A673 (cell line): ENCODE results near the gene IL24. TPM values are rescaled to one million over a fixed set of nuclear protein-coding genes. Genes with fewer than 3 reads are reported as not detected.

Experiments used
- BruUV-seq: library from RNA; stranded (reverse); fragments of 400-500 nt; replicated peaks from 2 replicates; lab custom pipeline; 2021; lab: Mats Ljungman, UMichigan
- CTCF ChIA-PET: fragments of 300-600 bp; sonication (Branson Sonifier 250); formaldehyde crosslinking; loops from one replicate; lab custom pipeline; 2022; ENCODE audit warnings: antibody characterized with exemption; lab: Charles Lee
- POLR2A ChIA-PET: fragments of 300-600 bp; sonication (Branson Sonifier 250); formaldehyde crosslinking; loops from one replicate; lab custom pipeline; 2022; ENCODE audit warnings: antibody characterized with exemption; ENCODE audit not compliant: low non-redundant PET; lab: Charles Lee
- DNase-seq: peaks from one replicate; pipeline ENCODE4 v3.0.0-alpha.2; 2015; ENCODE audit warnings: low spot score
- H3K27ac ChIP-seq: fragments of 200-600 bp; sonication (generic); 2 replicates; pipeline ENCODE4 v1.5.1; 2016; ENCODE audit warnings: mixed run types, low read depth, mild to moderate bottlenecking, mixed read lengths, antibody characterized with exemption, low read length; ENCODE audit not compliant: poor library complexity, severe bottlenecking
- H3K27me3 ChIP-seq: fragments of 200-600 bp; sonication (generic); replicated peaks from 2 replicates; pipeline ENCODE4 v1.6.1; 2017; ENCODE audit warnings: mixed run types, low read depth, mild to moderate bottlenecking, mixed read lengths, antibody characterized with exemption, low read length; ENCODE audit not compliant: insufficient read depth, poor library complexity
- H3K36me3 ChIP-seq: fragments of 200-600 bp; sonication (generic); 2 replicates; pipeline ENCODE4 v1.6.1; 2016; ENCODE audit warnings: mixed run types, mild to moderate bottlenecking, mixed read lengths, antibody characterized with exemption, low read length; ENCODE audit not compliant: insufficient read depth, poor library complexity, severe bottlenecking
- H3K4me1 ChIP-seq: fragments of 200-600 bp; sonication (generic); 2 replicates; pipeline ENCODE4 v1.6.1; 2017; ENCODE audit warnings: mixed run types, mild to moderate bottlenecking, mixed read lengths, antibody characterized with exemption, low read length; ENCODE audit not compliant: insufficient read depth, poor library complexity, severe bottlenecking
- H3K4me3 ChIP-seq: fragments of 200-600 bp; sonication (generic); 2 replicates; pipeline ENCODE4 v1.5.1; 2016; ENCODE audit warnings: low read depth, mixed run types, mild to moderate bottlenecking, mixed read lengths, low read length; ENCODE audit not compliant: poor library complexity, severe bottlenecking
- H3K9me3 ChIP-seq: fragments of 200-600 bp; sonication (generic); 2 replicates; pipeline ENCODE4 v1.6.1; 2016; ENCODE audit warnings: mixed run types, low read depth, mild to moderate bottlenecking, mixed read lengths, antibody characterized with exemption, low read length; ENCODE audit not compliant: poor library complexity, severe bottlenecking
- EZH2 ChIP-seq: fragments of 200-600 bp; sonication (generic); IDR thresholded peaks from 2 replicates; pipeline ENCODE4 v1.6.1; 2017; ENCODE audit warnings: borderline replicate concordance, low read depth, mild to moderate bottlenecking, mixed read lengths, antibody characterized with exemption, low read length; ENCODE audit not compliant: poor library complexity, severe bottlenecking
- intact Hi-C: fragments of 100-400 bp; cut with micrococcal nuclease; formaldehyde crosslinking; loops from one replicate; pipeline ENCODE4 v1.10.0; 2022; ENCODE audit not compliant: unreplicated experiment
- total RNA-seq: library from RNA; stranded (reverse); gene quantifications from 2 replicates; pipeline ENCODE4 v1.2.3, GENCODE V29; 2021
- TF ChIP-seq, protein P1 (sequence below): fragments of 300-800, 200-600 bp; sonication (generic); conservative IDR thresholded peaks from 2 replicates; pipeline ENCODE4 v1.5.1; 2017; ENCODE audit warnings: low read depth, mild to moderate bottlenecking, antibody characterized with exemption, low read length, moderate library complexity, mixed read lengths

Gene IL24
- total RNA-seq, 1 experiment from 2014 or later = not detected

DNA sequence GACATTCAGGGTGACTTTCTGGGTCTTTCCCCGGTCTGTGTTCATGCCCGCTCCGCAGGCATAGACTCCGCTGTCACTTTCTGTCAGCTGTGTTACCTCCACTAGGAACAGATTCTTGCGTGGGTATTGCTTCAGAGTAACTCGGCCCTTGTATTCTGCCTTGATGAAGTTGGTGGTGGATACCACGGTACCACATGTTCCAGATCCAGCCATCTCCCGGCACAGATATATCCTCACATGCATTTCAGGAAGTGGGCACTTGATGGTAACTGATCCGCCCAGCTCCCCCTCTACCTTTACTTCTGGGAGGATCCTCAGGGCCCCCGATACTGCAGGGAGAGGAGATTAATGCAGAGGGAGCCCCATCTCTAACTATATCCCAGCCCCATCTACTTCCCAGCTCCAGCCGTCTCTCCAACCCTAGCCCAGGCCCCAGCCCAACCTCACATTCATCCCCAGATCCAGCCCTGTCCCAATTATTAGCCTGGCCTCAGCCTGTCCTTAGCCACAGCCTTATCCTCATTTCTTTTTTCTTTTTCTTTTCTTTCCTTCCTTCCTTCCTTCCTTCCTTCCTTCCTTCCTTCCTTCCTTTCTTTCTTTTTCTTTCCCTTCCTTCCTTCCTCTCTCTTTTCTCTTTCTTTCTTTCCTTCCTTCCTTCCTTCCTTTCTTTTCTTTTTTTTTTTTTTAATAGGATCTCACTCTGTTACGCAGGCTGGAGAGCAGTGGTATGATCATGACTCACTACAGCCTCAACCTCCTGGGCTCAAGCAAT, 16.7 kb downstream of the IL24 start:
- intact Hi-C loops = loop anchor here (2.0 to 5.0 kb wide), 5 partner anchors 49 to 585 kb away; partner anchors contain the start of gene IL20
- Histone ChIP-seq H3K4me3 (no peak overlapping the region), H3K36me3 (no peaks in the 10 kb centered on the region), H3K27ac (no peak overlapping the region), H3K4me1 (no peaks in the 10 kb centered on the region), H3K9me3 (no peaks in the 10 kb centered on the region), H3K27me3 (peaks cover 20% of the 10 kb centered on the region)
- no TSS peak for BruUV-seq
- ChIA-PET POLR2A (no interaction called here), CTCF (no interaction called here)
- TF ChIP-seq, protein P1, sequence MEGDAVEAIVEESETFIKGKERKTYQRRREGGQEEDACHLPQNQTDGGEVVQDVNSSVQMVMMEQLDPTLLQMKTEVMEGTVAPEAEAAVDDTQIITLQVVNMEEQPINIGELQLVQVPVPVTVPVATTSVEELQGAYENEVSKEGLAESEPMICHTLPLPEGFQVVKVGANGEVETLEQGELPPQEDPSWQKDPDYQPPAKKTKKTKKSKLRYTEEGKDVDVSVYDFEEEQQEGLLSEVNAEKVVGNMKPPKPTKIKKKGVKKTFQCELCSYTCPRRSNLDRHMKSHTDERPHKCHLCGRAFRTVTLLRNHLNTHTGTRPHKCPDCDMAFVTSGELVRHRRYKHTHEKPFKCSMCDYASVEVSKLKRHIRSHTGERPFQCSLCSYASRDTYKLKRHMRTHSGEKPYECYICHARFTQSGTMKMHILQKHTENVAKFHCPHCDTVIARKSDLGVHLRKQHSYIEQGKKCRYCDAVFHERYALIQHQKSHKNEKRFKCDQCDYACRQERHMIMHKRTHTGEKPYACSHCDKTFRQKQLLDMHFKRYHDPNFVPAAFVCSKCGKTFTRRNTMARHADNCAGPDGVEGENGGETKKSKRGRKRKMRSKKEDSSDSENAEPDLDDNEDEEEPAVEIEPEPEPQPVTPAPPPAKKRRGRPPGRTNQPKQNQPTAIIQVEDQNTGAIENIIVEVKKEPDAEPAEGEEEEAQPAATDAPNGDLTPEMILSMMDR = no peak
- no peak for TF ChIP-seq EZH2
- no peak for DNase-seq

DNA sequence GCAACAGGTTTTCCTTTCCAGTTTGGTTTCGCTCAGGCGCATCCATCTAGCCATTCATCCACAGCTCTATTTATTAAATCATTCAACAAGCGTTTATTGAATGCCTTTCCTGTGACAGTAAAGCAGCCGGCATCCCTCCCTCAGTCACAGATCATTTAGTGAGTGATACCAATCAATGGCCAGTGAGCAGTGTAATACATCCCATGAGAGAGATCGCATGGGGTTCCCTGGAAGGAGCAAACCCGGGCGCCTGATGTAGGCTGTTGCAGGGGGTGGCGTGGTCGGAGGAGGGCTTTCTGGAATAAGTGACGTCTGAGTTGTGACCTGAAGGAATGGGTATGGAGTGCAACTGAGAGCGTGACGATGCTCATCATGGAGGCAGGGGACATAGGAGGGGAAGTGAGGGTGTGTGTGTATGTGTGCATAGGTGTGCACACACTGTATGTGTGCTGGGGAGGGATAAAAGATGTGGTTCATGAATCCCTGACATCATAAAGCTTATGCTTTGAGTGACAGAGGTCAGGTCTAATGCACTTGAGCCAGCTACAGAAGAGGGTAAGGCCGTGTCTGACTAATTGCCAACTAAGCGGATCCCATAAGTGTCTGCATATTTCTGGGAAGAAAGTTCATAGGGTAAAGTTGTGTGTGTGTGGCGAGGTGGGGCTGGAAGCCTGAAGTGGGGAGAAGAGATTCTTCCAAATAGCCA, 17.9 kb downstream of the IL24 start:
- no peak overlapping the region for H3K27ac ChIP-seq
- H3K9me3 ChIP-seq = no peaks in the 10 kb centered on the region
- ChIA-PET POLR2A (no interaction called here), CTCF (interaction anchor here (0.6 kb wide), 1 partner anchor 434 kb away, joined by 4 read pairs; no protein-coding TSS in a partner anchor)
- H3K4me1 ChIP-seq = no peaks in the 10 kb centered on the region
- no TSS peak for BruUV-seq
- H3K36me3 ChIP-seq = no peaks in the 10 kb centered on the region
- intact Hi-C loops = loop anchor here (5.0 kb wide), 1 partner anchor 162 kb away; no protein-coding TSS in a partner anchor
- TF ChIP-seq, protein P1 = no peak
- no peak for TF ChIP-seq EZH2
- peaks cover 8% of the 10 kb centered on the region for H3K27me3 ChIP-seq
- no peak for DNase-seq
- H3K4me3 ChIP-seq = no peak overlapping the region

DNA sequence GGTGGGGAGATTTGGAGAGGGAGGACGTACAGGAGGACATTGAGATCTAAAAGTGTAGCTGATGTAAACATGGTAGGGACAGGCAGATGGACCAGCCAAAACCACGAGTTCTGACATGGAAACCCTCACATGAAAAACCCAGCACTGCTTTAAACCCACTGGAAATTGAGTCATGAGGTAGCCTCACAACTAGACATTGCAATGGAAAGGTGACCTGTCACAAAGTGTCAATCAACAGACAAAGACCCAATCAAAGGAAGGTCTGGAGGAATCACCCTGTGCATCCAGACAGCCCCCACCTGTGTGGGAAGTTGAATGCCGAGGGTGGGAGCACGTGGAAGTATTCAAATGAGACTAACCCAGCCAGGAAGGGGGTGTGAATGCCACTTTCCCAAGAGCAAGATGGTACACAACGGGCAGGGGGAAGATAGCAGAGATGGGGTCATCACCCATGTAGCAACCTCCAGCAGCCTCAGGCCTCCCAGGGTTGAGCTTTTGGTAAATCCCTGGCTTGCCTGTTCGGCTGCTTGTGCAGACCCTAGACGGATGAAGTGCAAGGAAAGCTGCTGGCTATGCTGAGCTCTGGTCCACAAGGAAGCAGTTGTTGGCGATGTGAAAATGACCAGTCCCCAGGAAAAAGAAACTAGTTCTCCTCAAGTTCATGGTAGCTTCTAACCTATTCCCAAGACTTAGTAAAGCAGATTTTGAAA, 18.9 kb downstream of the IL24 start:
- no peak overlapping the region for H3K4me3 ChIP-seq
- no peak for TF ChIP-seq EZH2
- TF ChIP-seq, protein P1 = no peak
- H3K36me3 ChIP-seq = no peaks in the 10 kb centered on the region
- no peak for DNase-seq
- H3K27me3 ChIP-seq = no peaks in the 10 kb centered on the region
- H3K4me1 ChIP-seq = no peaks in the 10 kb centered on the region
- no peak overlapping the region for H3K27ac ChIP-seq
- ChIA-PET POLR2A (no interaction called here), CTCF (interaction anchor here (0.6 to 0.8 kb wide), 2 partner anchors 181 to 435 kb away, joined by 3 to 4 read pairs; no protein-coding TSS in a partner anchor)
- H3K9me3 ChIP-seq = no peaks in the 10 kb centered on the region
- intact Hi-C loops = loop anchor here (5.0 kb wide), 1 partner anchor 161 kb away; no protein-coding TSS in a partner anchor
- BruUV-seq = no TSS peak
